Embryonic facial prominence (tissue), 1 donor: Measurements from ENCODE around the gene VIP.
"Not testable (repeated sequence)": the region's sequence is repeated elsewhere in the genome, so short reads cannot be mapped to it uniquely, and the experiment has no call there.

Experiments
- DNase-seq: peaks from one replicate; pipeline ENCODE4 v3.0.0-alpha.2; 2016; ENCODE audit errors: extremely low spot score

The VIP gene

DNA sequence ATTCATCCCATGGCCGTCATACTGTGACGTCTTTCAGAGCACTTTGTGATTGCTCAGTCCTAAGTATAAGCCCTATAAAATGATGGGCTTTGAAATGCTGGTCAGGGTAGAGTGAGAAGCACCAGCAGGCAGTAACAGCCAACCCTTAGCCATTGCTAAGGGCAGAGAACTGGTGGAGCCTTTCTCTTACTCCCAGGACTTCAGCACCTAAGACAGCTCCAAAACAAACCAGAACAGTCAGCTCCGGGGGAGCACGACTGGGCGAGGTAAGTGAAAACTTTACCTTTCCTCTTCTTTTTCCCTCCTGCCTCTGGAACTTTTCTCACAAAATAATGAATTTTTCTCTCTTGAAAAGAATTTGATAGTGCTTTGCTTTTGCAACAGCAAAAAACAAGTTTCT, at the start of gene VIP:
VIP (plus strand) TSS at position 104 of the 400 bp plus-strand sequence. CDS start 1,381 bp downstream, outside the sequence.
- no peak for DNase-seq

DNA sequence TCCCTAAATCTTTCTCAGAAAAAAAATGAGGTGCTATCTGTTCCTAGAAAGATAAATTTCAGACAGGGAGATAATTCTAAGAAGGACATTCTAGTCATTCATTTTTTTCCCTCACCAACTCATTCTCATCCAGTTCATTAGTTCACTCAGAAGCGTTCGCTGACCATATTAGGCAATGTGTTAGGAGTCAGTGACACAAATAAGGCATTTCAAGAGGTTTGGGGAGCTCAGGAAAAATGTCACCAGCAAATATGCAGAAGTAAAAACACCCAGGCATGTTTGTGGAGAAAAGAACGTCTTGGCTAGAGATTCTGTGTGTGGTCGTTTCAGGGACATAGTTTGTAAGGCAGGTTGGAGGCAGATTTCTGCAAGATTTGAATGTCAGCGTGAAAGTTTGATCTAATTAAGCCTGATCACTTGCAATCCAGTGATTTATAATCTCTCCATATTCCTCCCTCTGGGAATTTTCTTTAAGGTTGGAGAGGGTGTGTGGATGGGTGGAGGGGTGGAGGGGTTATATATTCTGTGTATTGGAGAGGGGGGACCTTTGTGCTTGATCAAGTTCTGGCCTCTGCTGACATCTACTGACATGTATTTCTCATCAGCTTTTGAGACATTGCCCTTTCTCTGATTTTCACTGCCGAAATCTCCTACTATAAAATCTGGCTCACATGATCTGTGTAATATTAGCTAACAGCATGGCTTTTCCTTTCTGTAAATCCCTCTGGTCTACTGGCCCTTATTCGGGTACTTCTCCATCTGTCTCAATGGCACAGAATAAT, 49.3 kb upstream of the VIP start:
- no peak for DNase-seq

DNA sequence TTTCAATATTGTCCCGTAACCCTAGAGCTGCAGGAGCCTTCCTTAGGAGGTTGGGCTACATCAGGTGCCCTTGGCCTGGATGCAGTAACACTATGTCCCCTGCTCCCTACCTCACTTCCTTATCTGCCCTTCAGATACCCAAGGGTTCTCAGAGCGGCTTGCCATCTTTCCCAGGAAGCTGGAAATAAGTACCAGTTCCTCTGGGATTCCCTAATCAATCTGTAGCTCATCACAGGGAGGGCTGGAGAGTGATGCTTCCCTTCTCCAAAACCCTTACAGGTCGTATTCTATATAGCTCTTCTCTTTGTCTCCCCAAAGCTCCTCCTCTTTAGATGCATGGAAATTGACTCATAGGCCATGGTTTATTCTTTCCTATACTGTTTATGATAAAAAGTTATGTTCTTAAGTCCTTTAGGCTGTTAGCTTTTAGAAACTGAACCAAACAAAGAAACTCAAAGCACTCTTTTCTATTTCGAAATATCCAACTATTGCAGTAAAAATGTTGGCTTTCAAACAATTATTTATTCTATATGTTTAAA, 48.7 kb upstream of the VIP start:
- no peak for DNase-seq

DNA sequence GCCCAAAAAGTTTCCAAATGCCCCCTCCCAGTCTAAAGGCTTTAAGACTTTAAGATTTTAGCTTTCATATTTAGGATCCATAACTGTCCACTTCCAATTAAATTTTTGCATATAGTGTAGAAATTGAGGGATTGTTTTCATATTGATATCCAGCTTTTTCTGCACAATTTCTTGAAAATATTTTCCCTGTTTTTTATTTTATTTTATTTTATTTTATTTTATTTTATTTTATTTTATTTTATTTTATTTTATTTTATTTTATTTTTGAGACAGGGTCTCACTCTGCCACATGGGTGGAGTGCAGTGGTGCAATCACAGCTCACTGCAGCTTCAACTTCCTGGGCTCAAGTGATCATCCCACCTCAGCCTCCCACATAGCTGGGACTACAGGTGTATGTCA, 46.8 kb upstream of the VIP start:
- DNase-seq = not testable (repeated sequence)

DNA sequence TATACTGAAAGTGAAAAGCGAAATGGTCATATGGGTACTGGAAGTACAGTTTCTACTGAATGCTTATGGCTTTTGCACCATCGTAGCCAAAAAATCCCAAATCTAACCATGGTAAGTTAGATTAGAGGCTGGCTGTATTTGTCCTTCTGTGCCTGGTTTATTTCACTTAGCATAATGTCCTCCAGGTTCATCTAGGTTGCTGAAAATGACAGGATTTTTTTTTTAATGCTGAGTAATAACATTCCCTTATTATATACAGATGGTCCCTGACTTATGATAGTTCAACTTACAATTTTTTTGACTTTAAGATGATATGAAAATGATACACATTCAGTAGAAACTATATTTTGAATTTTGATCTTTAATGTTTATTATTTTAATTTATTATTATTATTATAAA, 45.3 kb upstream of the VIP start:
- DNase-seq = no peak

DNA sequence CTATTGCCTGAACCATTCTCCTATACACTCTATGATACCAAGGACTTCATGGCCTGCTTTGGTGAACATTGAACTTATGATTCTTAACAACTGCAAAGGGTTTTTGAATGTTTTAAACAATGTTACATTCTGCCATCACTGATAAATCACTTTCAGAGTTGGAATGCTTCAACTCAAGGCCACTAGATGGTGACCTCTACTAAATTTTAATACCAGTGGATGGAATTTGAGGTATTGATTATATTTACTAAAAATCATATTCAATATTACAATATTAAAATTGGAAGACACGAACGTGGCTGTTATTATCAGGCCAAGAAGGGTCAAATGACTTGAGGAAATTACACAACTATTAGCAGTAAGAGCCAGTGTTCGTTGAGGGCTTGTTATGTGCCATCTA, 34.3 kb upstream of the VIP start:
- no peak for DNase-seq

DNA sequence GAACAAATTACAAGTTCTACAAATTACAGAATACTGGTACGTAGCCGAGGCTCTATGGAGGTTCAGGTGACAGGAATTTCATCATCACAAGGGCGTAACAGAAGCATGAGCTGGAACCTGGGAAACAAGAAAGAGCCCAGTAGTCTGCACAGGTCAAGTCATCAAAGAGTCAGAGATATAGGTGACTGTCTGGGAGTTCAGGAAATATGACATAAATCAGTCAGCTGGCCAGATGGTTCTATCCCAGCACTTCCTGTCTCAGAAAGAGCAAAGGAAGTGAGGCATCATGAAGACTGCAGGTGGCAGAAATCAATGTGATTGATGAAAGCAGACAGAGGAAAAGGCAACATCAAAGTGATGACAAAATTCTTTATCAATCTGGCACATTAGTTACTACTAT, 29.6 kb upstream of the VIP start:
- no peak for DNase-seq

DNA sequence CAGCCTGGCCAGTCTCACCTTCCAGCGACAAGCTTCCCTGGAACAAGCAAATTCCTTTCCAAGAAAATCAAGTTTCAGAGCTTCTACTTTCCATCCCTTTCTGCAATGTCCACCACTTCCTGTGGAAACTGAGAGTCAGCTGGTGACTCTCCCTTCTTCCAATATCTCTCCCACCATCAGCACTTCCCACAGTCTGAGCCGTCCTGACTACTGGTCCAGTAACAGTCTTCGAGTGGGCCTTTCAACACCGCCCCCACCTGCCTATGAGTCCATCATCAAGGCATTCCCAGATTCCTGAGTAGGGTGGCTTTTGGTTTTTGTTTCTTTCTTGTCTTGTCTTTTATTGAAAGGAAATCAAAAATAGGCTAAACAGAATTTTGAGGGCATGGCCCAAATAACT, 28.6 kb upstream of the VIP start:
- no peak for DNase-seq

DNA sequence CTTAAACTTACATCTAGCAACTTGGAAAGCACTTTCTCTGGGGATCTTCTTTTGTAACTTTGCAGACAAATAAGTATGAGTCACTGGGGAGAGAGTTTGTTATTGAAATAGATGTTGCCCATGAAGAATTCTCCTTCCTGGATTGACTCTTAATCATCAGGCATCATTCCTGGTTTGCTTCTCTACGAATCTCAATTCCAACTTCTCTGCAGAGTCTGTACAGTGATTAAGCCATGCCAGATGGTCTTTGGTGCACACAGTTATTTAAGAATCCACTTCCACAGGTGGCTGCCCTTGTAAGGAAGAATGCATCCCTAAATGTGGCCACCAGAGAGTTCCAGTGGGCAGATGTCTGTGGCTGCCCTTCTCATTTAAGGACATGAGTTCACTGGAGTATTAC, 27.2 kb upstream of the VIP start:
- DNase-seq = no peak

DNA sequence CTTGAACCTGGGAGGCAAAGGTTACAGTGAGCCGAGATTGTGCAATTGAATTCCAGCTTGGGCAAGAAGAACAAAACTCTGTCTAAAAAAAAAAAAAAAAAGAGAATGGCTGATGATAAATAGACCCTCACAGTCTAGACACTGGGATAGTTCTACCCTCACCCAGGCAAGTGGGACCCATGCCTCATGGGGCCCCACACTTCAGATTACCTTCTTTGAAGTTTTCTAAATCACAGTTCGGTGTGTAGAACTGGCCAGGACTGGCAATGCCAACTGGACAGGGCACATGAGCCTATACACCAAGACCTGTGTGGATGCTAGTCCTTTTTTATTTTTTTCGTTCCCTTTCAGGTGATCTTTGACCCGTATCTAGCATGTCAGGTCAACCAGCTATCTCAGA, 24.3 kb upstream of the VIP start:
- no peak for DNase-seq

DNA sequence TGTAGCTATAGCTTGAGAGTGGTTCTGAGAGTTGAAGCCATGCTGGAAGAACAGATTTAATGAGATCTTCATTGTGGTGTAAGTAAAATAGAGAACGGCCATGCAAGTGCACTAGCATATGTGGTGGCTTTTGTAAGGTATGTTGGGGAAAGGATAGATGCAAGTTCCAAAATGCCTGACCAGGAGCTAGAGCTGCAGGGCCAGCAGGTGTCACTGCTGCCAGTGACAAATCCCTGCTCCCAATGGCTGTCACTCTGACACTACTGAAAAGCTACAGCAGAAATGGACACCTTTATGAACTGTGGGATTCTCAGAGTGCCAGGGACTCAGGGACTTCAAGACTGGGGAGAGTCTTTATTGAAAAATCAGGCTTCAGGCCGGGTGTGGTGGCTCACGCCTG, 23.1 kb upstream of the VIP start:
- no peak for DNase-seq

DNA sequence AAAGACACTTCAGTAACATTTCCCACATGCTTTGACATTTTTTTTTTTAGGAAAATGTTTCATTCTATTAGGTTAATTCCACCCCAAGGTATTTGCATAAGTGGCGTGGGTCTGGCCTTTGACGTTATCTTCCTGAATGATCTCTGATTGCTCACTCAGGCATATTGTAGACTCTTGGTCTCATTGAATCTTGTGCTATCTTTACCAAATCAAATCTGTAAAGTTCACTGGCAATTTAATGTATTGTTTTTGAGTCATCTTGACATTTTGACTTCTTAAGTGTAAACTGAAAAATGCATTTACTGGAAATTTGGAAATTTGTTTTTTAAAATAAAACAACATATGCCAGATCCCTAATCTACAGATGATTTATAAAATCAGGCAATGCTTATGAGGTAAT, 16.0 kb upstream of the VIP start:
- no peak for DNase-seq

DNA sequence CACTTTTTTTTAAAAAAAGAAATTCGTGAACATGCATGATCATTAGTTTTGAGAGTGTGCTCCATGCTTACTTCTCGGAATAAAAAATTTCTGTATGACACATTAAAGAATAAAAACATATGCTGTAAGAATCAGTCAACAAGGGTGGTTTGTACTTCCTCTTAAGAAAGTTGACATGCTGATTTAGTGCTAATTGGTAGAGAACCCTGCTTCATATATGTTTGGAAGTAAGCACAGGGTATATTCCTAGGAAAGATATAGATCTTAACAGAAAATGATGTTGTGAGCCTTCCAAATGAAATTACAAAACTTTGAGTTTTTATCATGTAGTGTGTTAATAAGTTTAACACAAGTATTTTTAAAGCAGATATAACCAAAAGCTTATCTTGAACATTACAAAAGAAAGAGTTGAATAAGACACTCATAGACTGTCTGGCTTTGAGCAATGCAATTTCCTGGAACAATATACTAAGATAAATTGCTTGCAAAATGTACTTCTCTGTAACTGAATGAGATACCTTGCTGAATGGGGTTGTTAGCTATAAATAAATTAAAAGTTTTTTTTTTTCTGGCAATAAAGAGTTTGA, 13.8 kb upstream of the VIP start:
- DNase-seq = no peak

DNA sequence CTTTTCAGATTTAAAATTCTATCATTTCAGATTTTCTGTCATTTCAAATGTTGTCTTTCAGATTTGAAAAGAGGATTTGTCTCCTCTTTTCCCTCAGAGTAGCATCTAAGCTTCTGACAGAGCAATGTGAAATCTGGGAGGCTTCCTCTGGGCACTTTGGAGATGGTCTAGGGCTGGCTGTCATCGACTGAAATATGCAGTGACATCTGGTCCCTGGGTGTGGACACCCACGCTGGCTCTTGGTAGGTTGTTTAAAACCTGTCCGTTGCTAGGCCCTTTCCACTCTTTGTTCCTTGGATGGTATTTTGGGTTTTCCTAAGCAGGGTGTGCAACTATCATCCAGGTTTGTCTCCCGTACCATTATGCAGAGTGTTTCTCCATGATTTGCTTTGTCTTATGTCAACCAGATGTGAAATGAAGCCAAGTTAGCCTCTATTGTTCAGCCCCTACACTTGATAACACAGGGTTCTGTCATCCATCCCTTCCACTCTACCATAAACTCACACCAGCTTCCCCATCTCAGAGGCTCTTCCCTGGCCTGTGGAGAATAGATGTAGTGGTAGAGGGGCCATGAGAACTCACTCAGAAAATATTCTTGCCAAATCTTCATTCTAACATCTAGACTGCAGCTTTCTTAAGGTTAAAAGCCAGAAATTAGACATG, 5.0 kb upstream of the VIP start:
- DNase-seq = no peak

DNA sequence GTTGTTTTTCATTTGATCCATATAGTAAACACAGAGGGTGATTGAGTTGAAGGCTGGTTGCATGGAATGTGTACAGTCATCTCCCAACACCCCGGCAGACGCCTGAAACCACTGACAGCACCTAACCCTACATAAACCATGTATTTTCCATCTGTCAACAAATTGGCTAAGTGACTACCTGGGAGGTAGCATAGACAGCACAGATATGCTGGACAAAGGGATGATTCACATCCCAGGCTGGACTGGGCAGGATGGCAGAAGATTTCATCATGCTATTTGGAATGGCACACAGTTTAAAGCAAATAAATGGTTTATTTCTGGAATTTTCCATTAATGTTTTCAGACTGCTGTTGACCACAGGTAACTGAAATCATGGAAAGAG, 4.4 kb upstream of the VIP start:
- no peak for DNase-seq

DNA sequence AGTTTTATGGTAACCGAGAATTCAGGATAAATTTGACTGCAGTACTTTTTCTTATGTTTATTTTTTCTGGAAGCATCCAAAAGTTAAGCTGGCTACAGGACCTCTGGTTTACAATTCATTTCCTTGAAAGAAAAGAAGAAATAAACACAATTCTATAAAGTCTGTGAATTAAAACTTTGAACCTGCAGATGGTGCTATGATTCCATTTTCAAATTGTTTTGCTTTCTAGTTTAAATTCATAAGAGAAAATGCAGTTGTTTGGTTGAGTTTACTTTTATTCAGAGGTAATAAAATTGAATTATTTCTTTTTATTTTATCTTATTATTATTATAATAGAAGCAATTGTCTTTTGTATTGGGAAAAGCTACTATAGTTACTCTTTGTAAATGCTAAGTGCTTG, 1.8 kb upstream of the VIP start:
- DNase-seq = no peak

DNA sequence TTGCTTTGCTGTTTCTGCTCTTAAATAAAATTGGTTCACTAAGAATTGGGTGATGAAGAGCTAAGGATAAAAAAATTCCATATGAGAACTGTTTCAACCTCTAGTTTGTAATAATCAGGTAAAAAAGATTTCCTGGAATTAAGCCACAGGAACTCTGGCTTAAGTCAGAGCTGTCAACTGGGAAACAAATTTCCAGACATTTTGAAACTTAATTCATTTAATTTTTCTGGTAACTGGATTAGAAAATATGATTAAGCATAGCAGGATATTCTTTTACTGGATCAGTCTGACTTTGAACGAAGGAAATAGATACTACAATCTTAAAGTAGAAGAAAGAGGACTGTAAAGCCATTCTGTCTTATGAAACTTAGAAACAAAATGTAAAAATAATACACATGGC, 1.3 kb upstream of the VIP start:
- DNase-seq = no peak

DNA sequence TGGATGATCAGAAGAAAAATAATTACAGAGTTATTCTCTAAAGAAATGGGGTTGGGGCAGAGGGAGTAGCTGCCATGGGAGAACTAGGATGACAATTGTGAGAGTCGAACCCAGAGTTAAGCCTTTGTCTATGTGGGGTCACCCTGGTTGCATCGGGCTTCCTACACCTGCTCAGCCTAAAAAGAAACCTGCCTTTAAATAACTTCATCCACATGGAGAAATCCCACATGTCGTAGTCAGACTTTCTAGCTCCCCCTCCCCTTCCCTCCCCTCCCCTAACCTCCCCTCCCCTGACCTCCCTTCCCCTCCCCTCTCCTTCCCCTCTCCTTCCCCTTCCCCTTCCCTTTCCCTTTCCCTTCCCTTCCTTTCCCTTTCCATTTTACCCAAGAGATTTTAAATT, 14.7 kb downstream of the VIP start:
- no peak for DNase-seq

DNA sequence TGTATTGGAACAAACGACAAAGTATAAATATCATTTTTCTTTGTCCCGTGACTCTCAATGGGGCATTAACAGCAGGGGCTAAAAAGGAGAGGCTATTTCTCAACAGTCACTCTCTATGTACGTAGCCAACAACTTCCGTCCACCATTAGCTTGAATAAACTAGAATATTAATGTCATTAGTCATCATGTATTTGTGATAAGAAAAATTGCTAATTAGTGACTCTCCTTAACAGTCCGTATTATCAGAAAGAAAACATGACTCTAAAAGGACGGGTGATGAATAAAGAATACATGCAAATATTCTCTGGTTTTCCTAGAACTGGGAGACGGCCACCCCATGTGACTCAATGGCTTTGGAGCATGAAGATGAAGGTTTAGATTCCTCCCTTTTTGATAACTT, 18.6 kb downstream of the VIP start:
- no peak for DNase-seq

DNA sequence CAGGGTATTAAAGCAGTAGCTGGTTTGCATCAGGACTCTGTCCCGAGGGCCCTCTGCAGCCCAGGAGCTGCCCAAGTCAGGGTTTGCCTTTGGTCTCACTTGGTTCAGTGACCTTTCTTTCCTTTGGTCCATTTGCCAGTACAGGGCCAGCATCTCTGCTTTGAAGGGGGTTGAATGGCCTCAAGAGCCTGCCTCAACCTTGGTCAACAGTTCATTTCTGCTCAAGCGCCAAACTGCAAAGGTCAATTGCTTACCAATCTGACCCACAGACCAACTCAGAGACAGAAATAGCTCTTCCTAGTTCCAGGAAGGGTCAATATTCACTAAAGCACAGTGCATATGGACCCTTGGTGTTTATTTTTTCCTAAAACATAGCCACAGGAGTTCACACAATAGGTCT, 19.4 kb downstream of the VIP start:
- no peak for DNase-seq

DNA sequence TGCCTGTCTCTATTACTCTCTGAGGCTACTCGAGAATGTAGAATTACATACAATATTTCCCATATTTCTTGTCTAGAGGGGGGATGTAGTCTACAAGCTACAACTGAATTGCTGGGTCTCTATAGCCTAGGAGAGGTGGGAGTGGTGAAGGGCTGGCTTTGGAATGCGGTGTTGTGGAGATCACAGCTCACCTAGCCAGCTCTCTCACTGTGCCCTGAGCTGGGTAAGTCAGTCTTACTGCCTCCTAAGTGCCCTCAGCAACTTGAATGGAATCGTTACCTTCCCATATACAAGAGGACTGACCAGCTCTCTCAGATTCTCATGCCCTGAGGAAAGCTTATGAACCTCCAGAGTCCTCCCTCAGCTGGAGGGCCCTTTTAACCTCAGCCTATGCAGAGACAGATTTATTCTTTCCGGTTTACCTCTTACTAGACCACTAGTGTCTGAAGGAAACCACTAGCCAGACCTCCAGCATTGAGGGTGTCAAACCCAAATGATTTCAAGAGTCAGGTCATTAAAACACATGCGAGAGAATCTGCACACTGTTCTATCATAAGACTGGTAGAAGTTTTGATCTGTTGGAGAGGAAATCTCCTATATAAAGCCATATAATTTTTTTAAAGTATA, 20.6 kb downstream of the VIP start:
- DNase-seq = no peak

DNA sequence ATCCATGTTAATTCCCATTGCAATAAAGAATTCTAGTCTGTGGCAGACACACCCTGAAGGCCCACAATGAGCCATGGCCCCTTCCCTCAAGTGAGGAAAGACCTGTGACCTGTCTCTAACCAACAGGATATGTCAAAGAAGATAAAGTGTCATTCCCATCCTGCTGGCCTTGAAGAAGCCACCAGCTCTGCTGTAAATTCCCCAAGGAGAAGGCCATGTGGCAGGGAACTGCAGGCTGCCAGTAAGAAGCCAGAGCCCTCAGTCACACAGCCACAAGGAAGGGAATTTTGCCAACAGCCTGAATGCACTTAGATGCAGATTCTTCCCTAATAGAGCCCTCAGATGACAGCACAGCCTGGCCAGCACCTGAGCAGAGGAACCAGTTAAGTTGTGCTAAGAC, 24.8 kb downstream of the VIP start:
- DNase-seq = no peak

DNA sequence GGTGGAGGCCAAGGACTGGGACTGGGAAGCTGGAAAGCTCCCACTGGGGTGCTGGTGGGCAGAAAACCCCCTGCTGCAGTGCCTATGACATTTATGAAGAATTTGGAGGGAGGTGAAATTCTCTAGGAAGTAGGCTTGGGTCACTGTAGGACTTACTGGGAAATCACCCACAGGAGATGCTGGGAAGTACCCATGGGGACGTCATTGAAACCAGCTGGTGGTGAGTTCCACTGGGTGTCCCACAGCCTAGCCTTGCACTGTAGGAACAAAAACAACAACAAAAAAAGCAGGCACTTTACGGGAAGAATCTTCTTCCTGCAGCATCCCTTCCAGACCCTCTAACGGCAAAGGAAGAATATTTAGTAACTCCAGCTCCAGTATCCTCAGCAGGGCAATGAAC, 26.2 kb downstream of the VIP start:
- no peak for DNase-seq
